Gastroesophageal sphincter (tissue), 4 donors: ENCODE measurements around the gene PRELP. TPM values are rescaled to one million over a fixed set of nuclear protein-coding genes. Genes with fewer than 3 reads are reported as not detected.
A peak's percentile ranks its signal among the peaks of the same experiment; 100 is the strongest.

Experiments
- ATAC-seq: fragments of 150-250 bp; one replicate; pipeline ENCODE4 v1.9.1; 2016; ENCODE audit warnings: mild to moderate bottlenecking, moderate library complexity
- H3K27ac ChIP-seq, 4 donors: fragments of 200-600 bp; sonication (generic) in 3 of 4; 1 replicate in 3 of 4; 2 replicates in 1 of 4; pipeline ENCODE4 v1.5.1; 2016 to 2019
- H3K27me3 ChIP-seq: fragments of 200-600 bp; sonication (generic); one replicate; pipeline ENCODE4 v1.5.1; 2019
- H3K36me3 ChIP-seq, 2 donors: fragments of 200-600 bp; sonication (generic); one replicate each; pipeline ENCODE4 v1.5.1; 2019; ENCODE audit warnings: control low read depth in 1 of 2
- H3K4me1 ChIP-seq, 3 donors: fragments of 200-600 bp; sonication (generic); 1 replicate in 2 of 3; 2 replicates in 1 of 3; pipeline ENCODE4 v1.5.1; 2016 to 2019; ENCODE audit warnings: control low read depth in 2 of 3
- H3K4me3 ChIP-seq, 2 donors: fragments of 200-600 bp; sonication (generic); one replicate each; pipeline ENCODE4 v1.5.1; 2019; ENCODE audit warnings: mild to moderate bottlenecking in 1 of 2, moderate library complexity in 1 of 2
- H3K9me3 ChIP-seq, 3 donors: fragments of 200-600 bp; sonication (generic); one replicate each; pipeline ENCODE4 v1.5.1; 2017 to 2019; ENCODE audit warnings: control low read depth in 2 of 3
- CTCF ChIP-seq, 4 experiments: fragments of 200-600 bp in 2 of 4; fragments of 450-650 bp in 2 of 4; sonication (generic) in 1 of 4; IDR thresholded peaks; one replicate each; pipeline ENCODE4 v1.5.1; 2017 to 2019; ENCODE audit warnings: antibody characterized with exemption in 4 of 4, mild to moderate bottlenecking in 2 of 4, moderate library complexity in 2 of 4
- EP300 ChIP-seq: sonication (generic); formaldehyde crosslinking; IDR thresholded peaks from one replicate; pipeline ENCODE4 v1.6.1; 2017; ENCODE audit warnings: antibody characterized with exemption, mild to moderate bottlenecking
- POLR2A ChIP-seq, 2 donors: fragments of 450-650 bp; IDR thresholded peaks; one replicate each; pipeline ENCODE4 v1.6.1; 2017; ENCODE audit warnings: antibody characterized with exemption in 2 of 2, mild to moderate bottlenecking in 2 of 2, moderate library complexity in 1 of 2
- POLR2AphosphoS5 ChIP-seq: sonication (generic); formaldehyde crosslinking; IDR thresholded peaks from one replicate; pipeline ENCODE4 v1.6.1; 2017; ENCODE audit warnings: antibody characterized with exemption
- WGBS, 2 donors: methylation state at CpG; one replicate each; pipeline ENCODE4 v1.1.5; 2018; ENCODE audit warnings: low coverage in 1 of 2; 5-methylcytosine and 5-hydroxymethylcytosine counted together
- total RNA-seq, 4 donors: library from RNA; depleted of rRNA; stranded (reverse); fragments of >200 nt; gene quantifications; one replicate each; pipeline ENCODE4 v1.1.0, GENCODE V29; 2016

PRELP gene
- total RNA-seq, 4 donors from 2014 or later: 63.9 to 149 (median 66.1) TPM

- Histone ChIP-seq H3K27me3 (no peaks in the 10 kb centered on the region), H3K4me3 (no peak overlapping the region), H3K36me3 (no peaks in the 10 kb centered on the region), H3K4me1 (peaks cover 0 to 28% (median 16%) of the 10 kb centered on the region in 3 donors), H3K9me3 (peaks cover 0 to 10% (median 0%) of the 10 kb centered on the region in 3 donors), H3K27ac (peak overlapping the region in 3 of 4 donors; percentile 34 to 68 (median 46))
- WGBS, 2 donors: 0% methylated on average over 1 to 3 of the region's 7 CpGs
- TF ChIP-seq EP300 (no peak), POLR2AphosphoS5 (peak; percentile 48), POLR2A (IDR thresholded peaks at IDR 0.05) (no peak), CTCF (IDR thresholded peaks at IDR 0.05) (peak; percentile 36 to 85 (median 78))
- ATAC-seq: peak; percentile 90
Measured at GRCh38 chr1:203440771-203441170, 34.8 kb upstream of the PRELP start.

- no peak for ATAC-seq
- peaks cover 0 to 11% (median 0%) of the 10 kb centered on the region in 3 donors for H3K9me3 ChIP-seq
- no peaks in the 10 kb centered on the region for H3K27me3 ChIP-seq
- H3K36me3 ChIP-seq: no peaks in the 10 kb centered on the region
- TF ChIP-seq EP300 (no peak), POLR2AphosphoS5 (no peak), CTCF (IDR thresholded peaks at IDR 0.05) (no peak), POLR2A (IDR thresholded peaks at IDR 0.05) (no peak)
- H3K4me1 ChIP-seq: peaks cover 0 to 28% (median 16%) of the 10 kb centered on the region in 3 donors
- WGBS, 2 donors: 56 to 95% methylated on average over 4 to 5 of the region's 9 CpGs
- no peak overlapping the region for H3K4me3 ChIP-seq
- peak overlapping the region in 3 of 4 donors; percentile 25 to 68 (median 46) for H3K27ac ChIP-seq
Measured at GRCh38 chr1:203441766-203442165, 33.8 kb upstream of the PRELP start.

GRCh38 chr1:203442821-203443220, 32.8 kb upstream of the PRELP start:
- TF ChIP-seq EP300: no peak
- TF ChIP-seq POLR2AphosphoS5: no peak
- TF ChIP-seq POLR2A (IDR thresholded peaks at IDR 0.05): no peak
- no peak for TF ChIP-seq CTCF (IDR thresholded peaks at IDR 0.05)
- Histone ChIP-seq H3K27ac (peak overlapping the region in 3 of 4 donors; percentile 25 to 68 (median 33)), H3K4me1 (peaks cover 0 to 28% (median 16%) of the 10 kb centered on the region in 3 donors), H3K36me3 (no peaks in the 10 kb centered on the region), H3K9me3 (peaks cover 0 to 11% (median 0%) of the 10 kb centered on the region in 3 donors), H3K4me3 (no peak overlapping the region), H3K27me3 (no peaks in the 10 kb centered on the region)
- 36 to 63% methylated on average over 2 to 7 of the region's 7 CpGs for WGBS, 2 donors
- peak; percentile 65 for ATAC-seq

GRCh38 chr1:203443296-203443695, 32.3 kb upstream of the PRELP start:
- H3K27me3 ChIP-seq: no peaks in the 10 kb centered on the region
- no peak overlapping the region for H3K4me3 ChIP-seq
- H3K9me3 ChIP-seq: peaks cover 0 to 11% (median 0%) of the 10 kb centered on the region in 3 donors
- H3K4me1 ChIP-seq: peaks cover 0 to 28% (median 16%) of the 10 kb centered on the region in 3 donors
- no peaks in the 10 kb centered on the region for H3K36me3 ChIP-seq
- peak overlapping the region in 1 of 4 donors; percentile 68 for H3K27ac ChIP-seq
- WGBS, 2 donors: 75 to 80% methylated on average over 2 of the region's 2 CpGs
- TF ChIP-seq CTCF (IDR thresholded peaks at IDR 0.05): no peak
- no peak for TF ChIP-seq POLR2A (IDR thresholded peaks at IDR 0.05)
- TF ChIP-seq EP300: no peak
- no peak for TF ChIP-seq POLR2AphosphoS5
- no peak for ATAC-seq

GRCh38 chr1:203444171-203444576, 31.4 kb upstream of the PRELP start:
- no peak for TF ChIP-seq POLR2AphosphoS5
- no peak for TF ChIP-seq EP300
- TF ChIP-seq POLR2A (IDR thresholded peaks at IDR 0.05): no peak
- no peak for TF ChIP-seq CTCF (IDR thresholded peaks at IDR 0.05)
- Histone ChIP-seq H3K4me1 (peaks cover 0 to 24% (median 16%) of the 10 kb centered on the region in 3 donors), H3K9me3 (peaks cover 0 to 11% (median 0%) of the 10 kb centered on the region in 3 donors), H3K27ac (no peak overlapping the region), H3K4me3 (no peak overlapping the region), H3K27me3 (no peaks in the 10 kb centered on the region), H3K36me3 (no peaks in the 10 kb centered on the region)
- no peak for ATAC-seq
- WGBS, 2 donors: 90% methylated on average over 1 of the region's 1 CpG; no CpG with 5 or more reads in 1 of the 2 donors
